ENCODE measurements around the gene CETN2.

Gene CETN2

DNA sequence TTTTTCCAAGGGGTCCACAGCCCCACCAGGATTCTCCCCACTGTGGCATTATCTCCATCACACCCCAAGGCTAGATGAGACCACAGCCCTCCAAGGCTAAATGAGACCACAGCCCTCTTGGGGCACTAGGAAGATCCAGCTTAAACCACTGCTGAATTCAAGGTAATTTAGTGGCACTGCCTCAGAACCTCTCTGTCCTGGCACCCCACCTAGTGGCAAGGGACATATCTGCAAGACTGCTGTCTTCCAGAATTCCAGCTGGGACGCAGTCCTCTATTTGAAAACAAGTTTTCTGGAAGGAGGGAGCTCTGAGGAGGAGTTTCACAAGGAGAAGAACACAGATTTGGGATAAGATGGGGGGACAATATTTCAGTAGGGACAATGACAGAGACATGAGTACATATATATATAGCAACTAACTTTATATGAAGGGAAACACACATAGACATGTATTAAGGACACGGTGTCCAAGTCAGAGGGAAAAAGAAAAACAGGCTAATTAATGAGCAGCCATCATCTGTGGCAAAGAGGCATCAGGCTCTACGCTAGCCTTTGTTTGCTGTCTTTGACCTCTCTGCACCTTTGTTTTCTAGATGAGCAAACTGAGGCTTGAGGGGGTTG, 9.3 kb downstream of the CETN2 start:
- POLR2A ChIA-PET: no interaction called here
- no peak for DNase-seq (ENCODE audit: extremely low spot score)
- CTCF ChIA-PET: interaction anchor here (0.8 to 1.7 kb wide), 7 partner anchors 9 to 1074 kb away, joined by 3 to 8 read pairs (median 3); partner anchors contain the start of genes CETN2 and NSDHL
- TF ChIP-seq CTCF (IDR thresholded peaks at IDR 0.05; ENCODE audit: control extremely low read depth, extremely low read depth, low read depth, missing control alignments): peak; percentile 36

DNA sequence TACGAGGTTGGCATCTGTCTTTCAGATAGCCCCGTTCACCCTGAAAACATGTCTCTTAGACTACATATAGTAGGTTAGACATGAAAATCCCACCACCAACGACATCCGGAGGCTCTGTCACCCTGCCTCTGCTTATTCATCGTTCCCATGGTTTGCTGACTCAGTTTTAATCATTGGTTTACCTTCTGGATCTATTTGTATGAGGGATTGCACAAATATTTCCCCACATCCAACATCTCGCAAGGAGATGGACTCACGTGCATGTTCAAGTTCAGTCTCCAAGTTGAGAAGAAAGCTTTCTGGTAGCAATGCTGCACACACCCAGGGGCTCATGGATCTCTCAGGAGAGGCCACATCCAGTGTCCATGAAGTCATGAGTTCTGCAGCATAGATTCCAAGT, 10.8 kb downstream of the CETN2 start:
- TF ChIP-seq CTCF (IDR thresholded peaks at IDR 0.05; ENCODE audit: control extremely low read depth, extremely low read depth, low read depth, missing control alignments): no peak
- DNase-seq (ENCODE audit: extremely low spot score): no peak
- POLR2A ChIA-PET: no interaction called here
- CTCF ChIA-PET: interaction anchor here (1.1 to 1.5 kb wide), 2 partner anchors 9 to 1107 kb away, joined by 3 read pairs; no protein-coding TSS in a partner anchor

DNA sequence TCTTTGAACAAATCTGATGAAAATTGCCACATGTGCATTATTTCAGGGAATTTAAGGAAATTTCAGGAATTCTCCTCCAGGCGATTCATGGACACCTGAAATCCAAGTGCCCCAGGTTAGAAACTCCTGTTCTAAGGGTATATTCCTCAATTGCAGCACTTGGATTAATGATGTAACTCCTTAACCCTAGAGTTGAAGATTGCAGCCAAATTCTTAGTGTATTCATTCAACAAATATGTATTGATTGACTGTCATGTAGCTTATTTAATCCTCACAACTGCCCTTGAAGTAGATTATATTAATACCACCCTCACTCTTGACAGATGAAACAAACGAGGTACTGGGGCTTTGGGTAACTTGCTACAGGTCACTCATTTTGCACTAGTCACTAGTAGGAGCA, 11.3 kb downstream of the CETN2 start:
- TF ChIP-seq CTCF (IDR thresholded peaks at IDR 0.05; ENCODE audit: control extremely low read depth, extremely low read depth, low read depth, missing control alignments): no peak
- no peak for DNase-seq (ENCODE audit: extremely low spot score)
- ChIA-PET POLR2A (no interaction called here), CTCF (interaction anchor here (1.1 to 1.5 kb wide), 2 partner anchors 10 to 1106 kb away, joined by 3 read pairs; no protein-coding TSS in a partner anchor)

DNA sequence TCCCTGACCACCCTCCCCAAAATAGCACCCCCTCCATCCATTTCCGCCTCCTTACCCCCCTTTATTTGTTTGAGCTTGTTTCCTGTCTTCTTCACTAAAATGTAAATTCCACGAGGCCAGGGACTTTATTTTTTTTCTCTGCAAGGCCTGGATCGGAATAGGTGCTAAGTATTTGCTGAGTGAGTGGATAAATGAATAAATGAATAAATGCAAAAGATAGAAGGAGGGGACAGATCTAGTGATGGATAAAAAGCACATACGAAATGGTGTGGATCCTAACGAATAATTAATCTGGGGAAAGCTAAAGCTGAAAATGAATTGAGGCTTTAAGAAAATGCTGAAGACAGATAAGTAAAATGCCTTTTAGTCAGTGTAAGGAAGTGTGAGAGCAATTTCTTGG, 12.2 kb downstream of the CETN2 start:
- ChIA-PET POLR2A (no interaction called here), CTCF (interaction anchor here (1.5 to 1.6 kb wide), 2 partner anchors 10 to 178 kb away, joined by 3 to 4 read pairs; no protein-coding TSS in a partner anchor)
- no peak for TF ChIP-seq CTCF (IDR thresholded peaks at IDR 0.05; ENCODE audit: control extremely low read depth, extremely low read depth, low read depth, missing control alignments)
- DNase-seq (ENCODE audit: extremely low spot score): no peak

GRCh38 chrX:152817078-152817764, 13.3 kb downstream of the CETN2 start:
- no peak for DNase-seq (ENCODE audit: extremely low spot score)
- ChIA-PET CTCF (interaction anchor here (1.1 to 1.6 kb wide), 2 partner anchors 12 to 177 kb away, joined by 4 read pairs; no protein-coding TSS in a partner anchor), POLR2A (no interaction called here)
- TF ChIP-seq CTCF (IDR thresholded peaks at IDR 0.05; ENCODE audit: control extremely low read depth, extremely low read depth, low read depth, missing control alignments): no peak

DNA sequence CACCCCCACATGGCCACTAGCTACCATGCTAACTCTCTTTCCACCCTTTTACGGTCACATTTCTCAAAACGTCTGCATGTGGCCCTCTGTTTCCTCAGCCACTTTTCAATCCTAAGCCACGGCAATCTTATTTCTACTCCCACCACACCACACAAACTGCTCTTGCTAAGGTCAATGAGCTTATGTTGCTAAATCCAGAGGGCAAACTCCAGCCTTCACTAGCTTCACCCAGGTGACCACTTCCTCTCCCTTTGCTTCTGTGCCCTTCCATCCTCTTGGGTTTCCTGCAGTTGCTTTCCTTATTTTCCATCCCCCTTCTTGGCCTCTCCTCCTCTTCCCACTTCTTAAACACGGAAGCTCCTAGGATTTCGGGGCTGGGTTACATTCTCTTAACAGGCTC, 16.5 kb downstream of the CETN2 start:
- ChIA-PET CTCF (interaction anchor here (0.8 kb wide), 1 partner anchor 9 kb away, joined by 3 read pairs; no protein-coding TSS in a partner anchor), POLR2A (no interaction called here)
- TF ChIP-seq CTCF (IDR thresholded peaks at IDR 0.05; ENCODE audit: control extremely low read depth, extremely low read depth, low read depth, missing control alignments): no peak
- DNase-seq (ENCODE audit: extremely low spot score): no peak

All from GM10248 (cell line).